Measurements from ENCODE around the gene MUS81. TPM values are rescaled to one million over a fixed set of nuclear protein-coding genes. Genes with fewer than 3 reads are reported as not detected.

The MUS81 gene
- total RNA-seq, 1 experiment from 2014 or later, result 45.9 TPM

- peaks cover 2% of the 10 kb centered on the region for H3K36me3 Mint-ChIP-seq
- no peaks in the 10 kb centered on the region for H3K9me3 Mint-ChIP-seq
- TF ChIP-seq MAX (CRISPR knock-in tag; IDR thresholded peaks at IDR 0.05) (no peak), ZNF138 (CRISPR knock-in tag; conservative IDR thresholded peaks at IDR 0.05) (no peak), ETV6 (CRISPR knock-in tag; IDR thresholded peaks at IDR 0.05) (no peak), HMGA2 (CRISPR knock-in tag; IDR thresholded peaks at IDR 0.05) (no peak), USF2 (CRISPR knock-in tag; IDR thresholded peaks at IDR 0.05) (no peak), NFE2L1 (CRISPR knock-in tag; IDR thresholded peaks at IDR 0.05) (no peak), CBFB (CRISPR knock-in tag; IDR thresholded peaks at IDR 0.05; ENCODE audit: low read depth) (no peak), SOX15 (CRISPR knock-in tag; IDR thresholded peaks at IDR 0.05) (no peak), ATF1 (CRISPR knock-in tag; IDR thresholded peaks at IDR 0.05) (no peak), NR1H2 (CRISPR knock-in tag; IDR thresholded peaks at IDR 0.05) (no peak), TEAD1 (CRISPR knock-in tag; IDR thresholded peaks at IDR 0.05) (no peak)
- TF ChIP-seq, protein P1, sequence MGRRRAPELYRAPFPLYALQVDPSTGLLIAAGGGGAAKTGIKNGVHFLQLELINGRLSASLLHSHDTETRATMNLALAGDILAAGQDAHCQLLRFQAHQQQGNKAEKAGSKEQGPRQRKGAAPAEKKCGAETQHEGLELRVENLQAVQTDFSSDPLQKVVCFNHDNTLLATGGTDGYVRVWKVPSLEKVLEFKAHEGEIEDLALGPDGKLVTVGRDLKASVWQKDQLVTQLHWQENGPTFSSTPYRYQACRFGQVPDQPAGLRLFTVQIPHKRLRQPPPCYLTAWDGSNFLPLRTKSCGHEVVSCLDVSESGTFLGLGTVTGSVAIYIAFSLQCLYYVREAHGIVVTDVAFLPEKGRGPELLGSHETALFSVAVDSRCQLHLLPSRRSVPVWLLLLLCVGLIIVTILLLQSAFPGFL (CRISPR knock-in tag; IDR thresholded peaks at IDR 0.05; ENCODE audit: borderline replicate concordance), result no peak
- TF ChIP-seq, protein P2, sequence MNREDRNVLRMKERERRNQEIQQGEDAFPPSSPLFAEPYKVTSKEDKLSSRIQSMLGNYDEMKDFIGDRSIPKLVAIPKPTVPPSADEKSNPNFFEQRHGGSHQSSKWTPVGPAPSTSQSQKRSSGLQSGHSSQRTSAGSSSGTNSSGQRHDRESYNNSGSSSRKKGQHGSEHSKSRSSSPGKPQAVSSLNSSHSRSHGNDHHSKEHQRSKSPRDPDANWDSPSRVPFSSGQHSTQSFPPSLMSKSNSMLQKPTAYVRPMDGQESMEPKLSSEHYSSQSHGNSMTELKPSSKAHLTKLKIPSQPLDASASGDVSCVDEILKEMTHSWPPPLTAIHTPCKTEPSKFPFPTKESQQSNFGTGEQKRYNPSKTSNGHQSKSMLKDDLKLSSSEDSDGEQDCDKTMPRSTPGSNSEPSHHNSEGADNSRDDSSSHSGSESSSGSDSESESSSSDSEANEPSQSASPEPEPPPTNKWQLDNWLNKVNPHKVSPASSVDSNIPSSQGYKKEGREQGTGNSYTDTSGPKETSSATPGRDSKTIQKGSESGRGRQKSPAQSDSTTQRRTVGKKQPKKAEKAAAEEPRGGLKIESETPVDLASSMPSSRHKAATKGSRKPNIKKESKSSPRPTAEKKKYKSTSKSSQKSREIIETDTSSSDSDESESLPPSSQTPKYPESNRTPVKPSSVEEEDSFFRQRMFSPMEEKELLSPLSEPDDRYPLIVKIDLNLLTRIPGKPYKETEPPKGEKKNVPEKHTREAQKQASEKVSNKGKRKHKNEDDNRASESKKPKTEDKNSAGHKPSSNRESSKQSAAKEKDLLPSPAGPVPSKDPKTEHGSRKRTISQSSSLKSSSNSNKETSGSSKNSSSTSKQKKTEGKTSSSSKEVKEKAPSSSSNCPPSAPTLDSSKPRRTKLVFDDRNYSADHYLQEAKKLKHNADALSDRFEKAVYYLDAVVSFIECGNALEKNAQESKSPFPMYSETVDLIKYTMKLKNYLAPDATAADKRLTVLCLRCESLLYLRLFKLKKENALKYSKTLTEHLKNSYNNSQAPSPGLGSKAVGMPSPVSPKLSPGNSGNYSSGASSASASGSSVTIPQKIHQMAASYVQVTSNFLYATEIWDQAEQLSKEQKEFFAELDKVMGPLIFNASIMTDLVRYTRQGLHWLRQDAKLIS (CRISPR knock-in tag; IDR thresholded peaks at IDR 0.05; ENCODE audit: borderline replicate concordance), result no peak
- H3K27ac Mint-ChIP-seq, result peak overlapping the region; percentile 3; the same call in 1 of the 2 replicates
- H3K27me3 Mint-ChIP-seq (ENCODE audit: low read depth), result peaks cover 37% of the 10 kb centered on the region
- peaks cover 39% of the 10 kb centered on the region for H3K4me1 Mint-ChIP-seq
- H3K4me3 Mint-ChIP-seq, result no peak overlapping the region
- ChIA-PET CTCF (interaction anchor here (1.3 to 11.9 kb wide), 4 partner anchors 10 to 182 kb away, joined by 3 to 539 read pairs (median 36); partner anchors contain the start of genes CFL1, EFEMP2, KAT5 and MUS81), POLR2A (interaction anchor here (7.2 kb wide), 1 partner anchor 34 kb away, joined by 90 read pairs; the partner anchor contains the start of genes CFL1 and MUS81)
- ATAC-seq (no peak), DNase-seq (ENCODE audit: low spot score) (no peak)
Measured at GRCh38 chr11:65894034-65894591, 33.9 kb downstream of the MUS81 start.

- Mint-ChIP-seq H3K36me3 (peaks cover 2% of the 10 kb centered on the region), H3K27ac (peak overlapping the region; percentile 57; the same call in 1 of the 2 replicates), H3K9me3 (no peaks in the 10 kb centered on the region), H3K4me1 (peaks cover 26% of the 10 kb centered on the region), H3K27me3 (ENCODE audit: low read depth) (peaks cover 32% of the 10 kb centered on the region), H3K4me3 (no peak overlapping the region)
- CTCF ChIA-PET, result interaction anchor here (4.8 kb wide), 1 partner anchor 11 kb away, joined by 31 read pairs; no protein-coding TSS in a partner anchor
- ATAC-seq (no peak), DNase-seq (ENCODE audit: low spot score) (no peak)
- POLR2A ChIA-PET, result no interaction called here
- TF ChIP-seq ZNF416 (CRISPR knock-in tag; IDR thresholded peaks at IDR 0.05) (no peak), RORB (CRISPR knock-in tag; IDR thresholded peaks at IDR 0.05) (no peak), NR1H2 (CRISPR knock-in tag; IDR thresholded peaks at IDR 0.05) (no peak), ZNF263 (CRISPR knock-in tag; IDR thresholded peaks at IDR 0.05; ENCODE audit: low read depth) (no peak), ZNF232 (CRISPR knock-in tag; IDR thresholded peaks at IDR 0.05) (no peak), TP53 (CRISPR knock-in tag; IDR thresholded peaks at IDR 0.05) (no peak), CREM (CRISPR knock-in tag; IDR thresholded peaks at IDR 0.05) (no peak), SMAD3 (CRISPR knock-in tag; IDR thresholded peaks at IDR 0.05; ENCODE audit: borderline replicate concordance) (no peak)
- TF ChIP-seq, protein P3, sequence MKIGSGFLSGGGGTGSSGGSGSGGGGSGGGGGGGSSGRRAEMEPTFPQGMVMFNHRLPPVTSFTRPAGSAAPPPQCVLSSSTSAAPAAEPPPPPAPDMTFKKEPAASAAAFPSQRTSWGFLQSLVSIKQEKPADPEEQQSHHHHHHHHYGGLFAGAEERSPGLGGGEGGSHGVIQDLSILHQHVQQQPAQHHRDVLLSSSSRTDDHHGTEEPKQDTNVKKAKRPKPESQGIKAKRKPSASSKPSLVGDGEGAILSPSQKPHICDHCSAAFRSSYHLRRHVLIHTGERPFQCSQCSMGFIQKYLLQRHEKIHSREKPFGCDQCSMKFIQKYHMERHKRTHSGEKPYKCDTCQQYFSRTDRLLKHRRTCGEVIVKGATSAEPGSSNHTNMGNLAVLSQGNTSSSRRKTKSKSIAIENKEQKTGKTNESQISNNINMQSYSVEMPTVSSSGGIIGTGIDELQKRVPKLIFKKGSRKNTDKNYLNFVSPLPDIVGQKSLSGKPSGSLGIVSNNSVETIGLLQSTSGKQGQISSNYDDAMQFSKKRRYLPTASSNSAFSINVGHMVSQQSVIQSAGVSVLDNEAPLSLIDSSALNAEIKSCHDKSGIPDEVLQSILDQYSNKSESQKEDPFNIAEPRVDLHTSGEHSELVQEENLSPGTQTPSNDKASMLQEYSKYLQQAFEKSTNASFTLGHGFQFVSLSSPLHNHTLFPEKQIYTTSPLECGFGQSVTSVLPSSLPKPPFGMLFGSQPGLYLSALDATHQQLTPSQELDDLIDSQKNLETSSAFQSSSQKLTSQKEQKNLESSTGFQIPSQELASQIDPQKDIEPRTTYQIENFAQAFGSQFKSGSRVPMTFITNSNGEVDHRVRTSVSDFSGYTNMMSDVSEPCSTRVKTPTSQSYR (CRISPR knock-in tag; IDR thresholded peaks at IDR 0.05), result no peak
- TF ChIP-seq, protein P4, sequence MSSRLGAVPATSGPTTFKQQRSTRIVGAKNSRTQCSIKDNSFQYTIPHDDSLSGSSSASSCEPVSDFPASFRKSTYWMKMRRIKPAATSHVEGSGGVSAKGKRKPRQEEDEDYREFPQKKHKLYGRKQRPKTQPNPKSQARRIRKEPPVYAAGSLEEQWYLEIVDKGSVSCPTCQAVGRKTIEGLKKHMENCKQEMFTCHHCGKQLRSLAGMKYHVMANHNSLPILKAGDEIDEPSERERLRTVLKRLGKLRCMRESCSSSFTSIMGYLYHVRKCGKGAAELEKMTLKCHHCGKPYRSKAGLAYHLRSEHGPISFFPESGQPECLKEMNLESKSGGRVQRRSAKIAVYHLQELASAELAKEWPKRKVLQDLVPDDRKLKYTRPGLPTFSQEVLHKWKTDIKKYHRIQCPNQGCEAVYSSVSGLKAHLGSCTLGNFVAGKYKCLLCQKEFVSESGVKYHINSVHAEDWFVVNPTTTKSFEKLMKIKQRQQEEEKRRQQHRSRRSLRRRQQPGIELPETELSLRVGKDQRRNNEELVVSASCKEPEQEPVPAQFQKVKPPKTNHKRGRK (CRISPR knock-in tag; IDR thresholded peaks at IDR 0.05; ENCODE audit: borderline replicate concordance), result no peak
Measured at GRCh38 chr11:65895482-65895981, 35.3 kb downstream of the MUS81 start.

Data from WTC11 (cell line).